Measurements from ENCODE around the gene DDX20.
"Not testable (repeated sequence)": the region's sequence is repeated elsewhere in the genome, so short reads cannot be mapped to it uniquely, and the experiment has no call there.

Gene DDX20

DNA sequence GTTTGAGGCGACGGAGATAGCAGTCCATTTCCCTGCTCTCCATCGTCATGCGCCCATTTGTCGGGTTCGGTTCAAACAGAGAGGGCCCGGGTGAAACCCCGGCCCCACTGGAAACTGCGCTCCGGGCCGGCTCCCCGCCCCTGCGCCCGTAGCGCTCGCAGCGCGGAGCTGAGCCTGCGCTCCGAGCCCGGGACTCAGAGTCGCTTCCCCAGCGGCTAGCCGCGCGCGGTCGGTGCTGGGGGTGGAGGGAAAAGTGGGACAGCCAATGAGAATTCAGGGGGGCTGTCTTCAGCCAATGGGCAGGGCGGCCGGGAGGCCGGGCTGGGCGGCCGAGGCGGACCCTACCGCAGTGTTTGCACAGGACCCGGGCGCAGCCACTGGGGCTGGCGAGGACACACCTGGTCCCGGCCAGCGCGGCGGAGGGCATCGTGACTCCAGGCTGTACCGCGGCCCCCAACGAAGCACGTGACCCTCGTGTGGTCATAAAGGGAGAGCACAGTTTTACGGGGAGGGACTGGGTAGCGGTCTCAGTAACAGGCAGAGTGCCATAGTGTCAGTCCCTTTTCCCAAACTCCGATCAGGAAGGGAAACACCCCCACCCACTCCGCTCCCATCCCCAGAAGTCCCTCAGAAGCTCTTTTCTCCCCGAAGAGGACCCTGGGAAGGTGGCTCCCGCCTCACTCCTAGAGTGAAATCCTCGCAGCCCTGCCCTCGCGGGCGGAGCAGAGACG, 16.3 kb upstream of the DDX20 start, which contains the start of gene INKA2:
Gene INKA2, minus strand, starts transcription at position 202 of the 731 bp plus-strand sequence. Its CDS starts 153 bp downstream, at position 49.
- in situ Hi-C loops (cut with HindIII; ENCODE audit: low sequenced_read_pairs), result no loop called here
- peak within 1 kb of the TSS; percentile 54 for H3K4me3 ChIP-seq (ENCODE audit: low read depth, low read length)
- TF ChIP-seq, protein P1, sequence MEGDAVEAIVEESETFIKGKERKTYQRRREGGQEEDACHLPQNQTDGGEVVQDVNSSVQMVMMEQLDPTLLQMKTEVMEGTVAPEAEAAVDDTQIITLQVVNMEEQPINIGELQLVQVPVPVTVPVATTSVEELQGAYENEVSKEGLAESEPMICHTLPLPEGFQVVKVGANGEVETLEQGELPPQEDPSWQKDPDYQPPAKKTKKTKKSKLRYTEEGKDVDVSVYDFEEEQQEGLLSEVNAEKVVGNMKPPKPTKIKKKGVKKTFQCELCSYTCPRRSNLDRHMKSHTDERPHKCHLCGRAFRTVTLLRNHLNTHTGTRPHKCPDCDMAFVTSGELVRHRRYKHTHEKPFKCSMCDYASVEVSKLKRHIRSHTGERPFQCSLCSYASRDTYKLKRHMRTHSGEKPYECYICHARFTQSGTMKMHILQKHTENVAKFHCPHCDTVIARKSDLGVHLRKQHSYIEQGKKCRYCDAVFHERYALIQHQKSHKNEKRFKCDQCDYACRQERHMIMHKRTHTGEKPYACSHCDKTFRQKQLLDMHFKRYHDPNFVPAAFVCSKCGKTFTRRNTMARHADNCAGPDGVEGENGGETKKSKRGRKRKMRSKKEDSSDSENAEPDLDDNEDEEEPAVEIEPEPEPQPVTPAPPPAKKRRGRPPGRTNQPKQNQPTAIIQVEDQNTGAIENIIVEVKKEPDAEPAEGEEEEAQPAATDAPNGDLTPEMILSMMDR (IDR thresholded peaks at IDR 0.05; ENCODE audit: low read depth, low read length), result no peak
- peak; percentile 86 for DNase-seq (ENCODE audit: low read depth, low spot score)

DNA sequence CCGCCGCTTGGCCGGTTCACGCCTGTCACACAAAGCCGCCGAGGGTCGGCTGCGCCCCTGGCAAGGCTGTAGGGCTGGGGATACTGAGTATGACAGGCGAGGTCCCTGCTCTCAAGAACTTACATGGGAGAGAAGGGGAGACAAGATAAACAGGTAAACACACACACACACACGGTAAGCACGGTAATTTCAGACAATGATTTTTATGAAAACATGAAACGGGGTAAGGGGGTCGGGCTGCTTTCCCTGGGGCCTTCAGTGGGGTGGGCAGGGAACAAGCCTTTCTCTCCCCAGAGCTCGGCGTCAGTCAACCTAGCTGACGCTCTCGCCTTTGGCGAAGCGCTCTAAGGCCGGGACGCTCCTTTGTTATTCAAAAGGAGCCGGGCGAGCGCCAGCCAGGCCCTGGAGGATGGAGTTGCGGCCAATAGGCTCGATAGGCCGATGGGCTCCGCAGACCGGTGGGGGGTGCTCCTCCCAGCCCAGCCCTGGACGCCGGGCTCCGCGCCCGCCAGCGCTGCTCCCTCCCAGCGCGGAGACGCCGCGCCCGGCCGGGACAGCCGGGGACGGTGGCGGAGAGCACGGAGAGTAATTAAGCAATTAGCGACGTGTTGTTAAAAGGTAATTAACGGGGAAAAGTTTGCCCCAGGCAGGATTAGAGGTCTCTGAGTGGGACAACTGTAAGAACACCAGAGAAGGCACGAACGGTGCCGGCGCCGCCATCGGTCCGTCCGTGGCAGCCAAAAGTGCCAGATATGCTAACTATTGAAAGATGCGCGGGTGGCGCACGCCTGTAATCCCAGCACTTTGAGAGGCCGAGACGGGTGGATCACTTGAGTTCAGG, 15.6 kb upstream of the DDX20 start:
- peak overlapping the region; percentile 54 for H3K4me3 ChIP-seq (ENCODE audit: low read depth, low read length)
- in situ Hi-C loops (cut with HindIII; ENCODE audit: low sequenced_read_pairs), result no loop called here
- peak; percentile 66 for DNase-seq (ENCODE audit: low read depth, low spot score)

DNA sequence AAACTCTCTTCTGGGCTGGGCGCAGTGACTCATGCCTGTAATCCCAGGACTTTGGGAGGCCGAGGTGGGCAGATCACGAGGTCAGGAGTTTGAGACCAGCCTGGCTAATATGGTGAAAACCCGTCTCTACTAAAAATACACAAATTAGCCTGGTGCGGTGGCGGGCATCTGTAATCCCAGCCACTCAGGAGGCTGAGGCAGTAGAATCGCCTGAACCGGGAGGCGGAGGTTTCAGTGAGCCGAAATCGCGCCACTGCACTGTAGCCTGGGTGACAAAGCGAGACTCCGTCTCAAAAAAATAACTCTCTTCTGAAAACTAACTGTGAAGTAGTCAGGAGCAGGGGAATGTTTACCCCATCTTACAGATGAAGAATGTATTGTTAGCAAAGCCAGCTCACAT, 13.4 kb upstream of the DDX20 start:
- DNase-seq (ENCODE audit: low read depth, low spot score); in situ Hi-C loops (cut with HindIII; ENCODE audit: low sequenced_read_pairs); H3K4me3 ChIP-seq (ENCODE audit: low read depth, low read length): not testable (repeated sequence)

More for the DNA sequence above, 15.6 kb upstream of the DDX20 start:
- TF ChIP-seq, protein P1 (IDR thresholded peaks at IDR 0.05; ENCODE audit: low read depth, low read length), result peak; percentile 8

DNA sequence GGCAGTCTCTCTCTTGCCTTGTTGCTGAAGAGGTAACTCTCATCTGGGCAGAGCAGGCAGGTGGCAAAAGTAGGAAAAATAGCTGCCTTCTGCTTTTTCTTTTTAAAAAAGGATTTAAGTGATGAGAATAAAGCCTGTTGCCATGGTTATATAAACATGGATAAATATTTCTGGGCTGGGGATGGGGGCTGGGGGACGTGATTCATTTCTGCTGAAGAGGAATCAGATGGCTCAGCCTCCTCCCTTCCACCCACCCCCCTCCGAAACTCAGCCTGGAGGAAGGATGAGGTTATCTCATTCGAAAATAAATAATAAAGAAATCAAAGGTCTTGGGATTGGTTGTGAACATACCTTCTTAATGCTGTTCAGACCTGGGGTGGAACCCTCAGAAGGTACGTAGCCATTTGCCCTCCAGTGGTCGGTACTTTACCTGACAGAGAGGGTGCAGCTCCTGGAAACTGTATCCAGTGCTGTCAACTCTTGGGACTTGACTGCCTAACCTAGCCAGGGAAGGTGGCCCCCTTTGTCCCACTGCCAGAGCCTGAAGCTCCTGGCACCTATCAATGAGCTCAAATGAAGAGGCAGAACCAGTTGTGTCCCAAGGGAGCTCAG, 12.7 kb upstream of the DDX20 start:
- no peak overlapping the region for H3K4me3 ChIP-seq (ENCODE audit: low read depth, low read length)
- TF ChIP-seq, protein P1 (IDR thresholded peaks at IDR 0.05; ENCODE audit: low read depth, low read length), result no peak
- in situ Hi-C loops (cut with HindIII; ENCODE audit: low sequenced_read_pairs), result no loop called here
- DNase-seq (ENCODE audit: low read depth, low spot score), result no peak

DNA sequence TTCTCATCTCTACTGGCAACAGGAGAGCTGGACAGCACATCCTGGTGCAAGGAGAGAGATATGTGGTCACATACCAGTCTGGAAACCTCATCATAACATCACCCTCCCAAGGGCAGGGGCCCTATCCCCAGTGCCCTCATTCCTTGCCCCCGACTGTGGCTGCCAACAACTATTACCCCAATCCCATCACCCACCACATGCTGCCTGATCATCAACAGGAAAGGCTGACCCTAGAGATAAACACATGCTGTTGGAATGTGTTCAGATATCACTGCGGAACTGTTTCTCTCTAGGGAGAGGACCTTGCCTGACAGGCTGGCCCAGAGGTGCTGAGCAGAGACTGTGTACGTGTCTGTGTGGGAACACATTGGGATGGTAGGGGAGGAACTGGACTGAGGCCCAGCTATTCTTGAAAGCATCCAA, 12.0 kb upstream of the DDX20 start:
- no peak overlapping the region for H3K4me3 ChIP-seq (ENCODE audit: low read depth, low read length)

DNA sequence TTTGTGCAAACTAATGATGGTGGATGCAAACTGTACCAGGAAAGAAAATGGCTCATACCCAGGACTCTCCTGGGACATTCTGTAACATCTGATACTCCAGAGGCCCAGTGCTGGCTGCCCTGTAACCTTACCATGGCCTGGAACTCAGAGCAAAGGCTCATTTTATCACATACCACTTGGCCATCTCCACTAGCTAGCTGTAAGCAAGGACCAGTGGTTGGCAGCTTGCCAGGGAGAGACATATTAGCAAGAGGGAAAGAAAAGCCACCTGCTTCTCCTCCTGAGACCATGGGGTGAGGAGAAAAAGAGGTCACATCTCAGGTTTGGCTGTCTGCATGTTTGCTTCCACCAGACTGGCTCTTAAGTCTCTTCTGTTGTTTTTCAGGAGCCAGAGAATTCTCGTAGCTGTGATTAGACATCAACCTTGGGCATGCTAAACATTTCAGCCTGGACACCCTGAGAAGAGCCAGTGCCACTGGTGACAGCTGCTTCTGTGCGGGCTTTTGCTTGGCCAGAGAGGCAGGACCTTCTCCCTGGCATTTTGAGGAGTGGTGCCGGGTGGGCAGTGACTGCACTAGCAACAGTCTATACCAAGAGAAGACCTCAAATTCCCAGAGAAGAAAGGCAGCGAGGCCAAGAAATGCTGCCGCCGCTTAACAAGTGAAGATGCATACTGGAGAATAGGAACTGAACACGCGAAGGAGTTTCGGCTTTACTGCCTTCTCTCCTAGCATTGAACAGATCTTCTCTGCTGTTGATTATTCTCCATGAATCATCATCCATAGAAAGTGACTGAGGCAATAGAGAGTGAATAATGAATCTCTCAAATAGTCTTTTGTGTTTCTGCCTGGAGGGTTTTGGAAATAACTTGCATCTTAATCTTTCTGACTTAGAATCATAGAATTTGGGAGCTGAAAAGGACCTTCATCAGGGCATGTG, 9.8 kb upstream of the DDX20 start:
- no peak for DNase-seq (ENCODE audit: low read depth, low spot score)
- in situ Hi-C loops (cut with HindIII; ENCODE audit: low sequenced_read_pairs), result no loop called here
- TF ChIP-seq, protein P1 (IDR thresholded peaks at IDR 0.05; ENCODE audit: low read depth, low read length), result no peak
- no peak overlapping the region for H3K4me3 ChIP-seq (ENCODE audit: low read depth, low read length)

More for the DNA sequence above, 12.0 kb upstream of the DDX20 start:
- in situ Hi-C loops (cut with HindIII; ENCODE audit: low sequenced_read_pairs), result no loop called here
- TF ChIP-seq, protein P1 (IDR thresholded peaks at IDR 0.05; ENCODE audit: low read depth, low read length), result no peak
- DNase-seq (ENCODE audit: low read depth, low spot score), result no peak

Measured in astrocyte of the spinal cord (primary cell).